GM21447 (cell line): ENCODE data around the gene CEP89.
"Not testable (repeated sequence)": the region's sequence is repeated elsewhere in the genome, so short reads cannot be mapped to it uniquely, and the experiment has no call there.

Experiments
- ATAC-seq: cut with Tn5 transposase; IDR thresholded peaks from one replicate; pipeline ENCODE4 v1.9.1; 2021; ENCODE audit not compliant: unreplicated experiment

CEP89 gene

DNA sequence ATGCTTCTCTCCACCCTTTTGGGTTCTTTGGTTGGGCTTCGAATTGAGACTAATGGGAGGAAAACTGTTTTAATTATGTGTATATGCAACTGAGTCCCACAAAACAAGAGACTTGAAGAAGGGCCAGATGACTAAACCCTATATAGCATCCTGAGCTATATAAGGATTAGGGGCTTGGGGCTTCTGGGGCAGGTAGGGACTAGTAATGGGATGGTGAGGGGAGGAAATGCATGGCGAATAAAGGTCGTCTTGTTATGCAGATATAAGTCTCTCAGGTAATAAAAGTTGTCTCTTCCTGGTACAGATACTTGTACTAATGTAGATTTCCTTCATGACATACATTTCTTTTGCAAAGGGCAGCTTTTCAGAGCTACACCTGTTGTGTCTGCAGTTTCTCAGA lies 99.4 kb downstream of the CEP89 start:
- ATAC-seq = no peak

DNA sequence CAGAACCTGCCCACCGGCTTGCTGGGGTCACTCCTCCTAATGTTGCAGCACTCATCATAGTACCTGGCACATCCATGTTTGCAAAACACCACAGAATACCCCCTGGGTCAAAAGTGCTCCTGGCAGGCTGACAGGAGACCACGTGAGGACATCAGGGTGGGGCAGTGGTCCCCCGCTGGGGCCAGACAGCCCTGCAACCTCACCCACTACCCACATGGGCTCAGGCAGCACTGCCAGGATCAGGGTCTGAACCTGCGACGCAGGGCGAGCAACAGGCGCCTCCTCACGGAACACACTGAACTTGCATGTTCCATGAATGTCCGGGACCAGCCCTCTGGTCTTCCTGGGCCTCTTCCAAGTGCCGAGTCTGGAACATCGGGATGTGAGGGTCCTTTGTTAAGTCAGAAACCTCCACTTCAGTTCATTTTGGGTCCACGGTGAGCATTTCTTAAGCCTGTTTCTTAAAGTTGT lies 100.7 kb downstream of the CEP89 start:
- no peak for ATAC-seq

DNA sequence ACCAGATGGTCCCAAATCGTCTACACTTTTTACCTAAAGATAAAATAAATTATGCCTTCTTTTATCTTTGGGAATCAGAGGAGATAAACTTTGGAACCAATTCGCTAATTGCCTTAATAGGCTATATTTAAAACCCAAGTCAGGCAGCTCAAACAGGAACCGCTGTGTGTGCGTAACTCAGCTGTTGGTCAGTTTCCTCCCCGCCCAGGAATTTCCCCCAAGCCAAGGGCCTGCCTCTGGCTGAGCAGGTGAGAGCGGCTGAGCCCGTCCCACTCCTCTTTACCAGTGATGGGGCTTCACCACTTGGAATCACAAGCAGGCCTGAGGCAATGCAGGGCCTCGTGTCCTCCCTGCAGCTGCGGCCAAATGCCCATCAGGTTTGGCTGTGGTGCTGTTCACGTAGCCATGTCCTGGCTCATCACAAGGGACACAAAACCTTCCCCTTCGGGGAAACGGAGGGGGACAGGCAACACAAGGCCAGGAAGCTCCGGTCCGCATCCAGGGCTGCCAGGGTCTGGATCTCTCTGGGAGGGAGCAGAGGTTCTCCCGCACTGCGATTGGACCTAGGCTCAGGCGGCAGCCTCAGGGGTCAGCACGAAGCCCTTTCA lies 101.7 kb downstream of the CEP89 start:
- ATAC-seq = no peak

DNA sequence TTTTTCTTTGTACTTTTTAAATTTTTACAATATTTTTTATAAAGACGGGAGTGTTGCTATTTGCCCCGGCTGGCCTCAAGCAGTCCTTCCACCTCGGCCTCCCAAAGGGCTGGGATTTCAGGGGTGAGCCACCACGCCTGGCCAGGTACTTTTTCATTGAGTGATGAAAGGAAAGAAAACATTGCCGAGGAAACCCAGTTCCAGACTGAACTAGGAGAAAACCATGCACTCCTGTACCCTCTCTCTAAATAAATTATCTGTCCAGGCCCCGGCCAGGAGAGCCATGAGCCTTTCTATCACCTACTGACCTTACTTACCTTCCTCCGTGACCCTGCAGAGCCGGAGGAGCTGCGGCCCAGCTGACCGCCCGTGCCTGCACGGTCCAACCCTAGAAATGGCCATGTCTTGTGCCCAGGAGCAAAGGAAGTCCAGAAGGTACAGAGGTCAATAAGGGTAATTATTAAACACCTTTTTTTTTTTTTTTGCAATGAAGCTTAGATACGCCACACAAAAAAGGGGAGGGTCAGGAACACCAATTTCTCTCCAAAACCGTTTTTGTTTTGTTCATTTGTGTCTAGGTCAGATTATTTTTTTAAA lies 102.3 kb downstream of the CEP89 start, which contains the start of gene SLC7A9:
TSS of gene SLC7A9 (minus strand) at position 399 of the 597 bp plus-strand sequence. CDS start 1,233 bp downstream, outside the sequence.
- no peak for ATAC-seq

DNA sequence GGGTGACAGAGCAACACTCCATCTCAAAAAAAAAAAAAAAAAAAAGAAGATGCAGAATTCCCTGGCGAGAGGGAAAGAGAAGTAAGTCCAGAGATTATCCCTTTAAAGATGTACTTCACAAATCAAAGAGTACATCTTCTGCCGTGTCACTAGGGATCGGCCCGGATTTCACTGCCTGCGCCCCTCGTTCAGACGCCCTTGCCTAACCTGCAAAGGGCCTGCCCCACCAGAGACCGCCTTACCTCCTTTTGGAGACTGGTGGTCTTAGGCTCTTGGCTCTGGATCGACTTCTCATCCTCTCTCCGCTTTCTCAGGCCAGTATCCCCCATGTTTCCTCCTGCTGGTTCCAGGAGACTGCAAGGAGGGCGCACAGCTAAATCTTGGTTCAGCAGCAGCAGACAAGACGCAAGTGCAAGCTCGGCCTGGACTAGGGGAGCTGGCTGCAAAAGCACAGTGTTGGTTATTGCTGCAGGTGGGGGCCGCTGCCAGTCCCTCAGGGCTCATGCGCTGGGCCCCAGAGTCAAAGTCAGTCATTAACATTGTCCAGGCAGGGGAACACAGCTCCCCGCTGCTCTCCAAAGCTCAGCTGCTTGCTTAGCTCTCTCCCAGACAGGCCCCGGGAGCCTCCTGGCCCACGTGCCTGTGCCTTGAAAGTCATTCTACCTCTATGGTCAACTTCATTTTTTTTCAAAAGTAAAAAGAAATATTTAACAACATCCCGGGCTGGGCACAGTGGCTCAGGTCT lies 103.4 kb downstream of the CEP89 start:
- ATAC-seq = no peak

DNA sequence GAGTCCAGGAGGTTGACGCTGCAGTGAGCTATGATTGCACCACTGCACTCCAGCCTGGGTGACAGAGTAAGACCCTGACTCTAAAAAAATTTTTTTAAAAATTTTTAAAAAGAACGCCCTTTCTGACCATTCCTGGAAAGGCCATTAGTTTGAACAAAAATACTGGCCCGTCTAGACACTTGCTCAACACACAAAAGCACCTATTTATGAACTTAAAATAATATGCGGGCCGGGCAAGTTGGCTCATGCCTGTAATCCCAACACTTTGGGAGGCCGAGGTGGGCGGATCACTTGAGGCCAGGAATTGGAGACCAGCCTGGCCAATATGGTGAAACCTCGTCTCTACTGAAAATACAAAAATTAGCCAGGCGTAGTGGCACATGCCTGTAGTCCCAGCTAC lies 104.3 kb downstream of the CEP89 start:
- not testable (repeated sequence) for ATAC-seq

DNA sequence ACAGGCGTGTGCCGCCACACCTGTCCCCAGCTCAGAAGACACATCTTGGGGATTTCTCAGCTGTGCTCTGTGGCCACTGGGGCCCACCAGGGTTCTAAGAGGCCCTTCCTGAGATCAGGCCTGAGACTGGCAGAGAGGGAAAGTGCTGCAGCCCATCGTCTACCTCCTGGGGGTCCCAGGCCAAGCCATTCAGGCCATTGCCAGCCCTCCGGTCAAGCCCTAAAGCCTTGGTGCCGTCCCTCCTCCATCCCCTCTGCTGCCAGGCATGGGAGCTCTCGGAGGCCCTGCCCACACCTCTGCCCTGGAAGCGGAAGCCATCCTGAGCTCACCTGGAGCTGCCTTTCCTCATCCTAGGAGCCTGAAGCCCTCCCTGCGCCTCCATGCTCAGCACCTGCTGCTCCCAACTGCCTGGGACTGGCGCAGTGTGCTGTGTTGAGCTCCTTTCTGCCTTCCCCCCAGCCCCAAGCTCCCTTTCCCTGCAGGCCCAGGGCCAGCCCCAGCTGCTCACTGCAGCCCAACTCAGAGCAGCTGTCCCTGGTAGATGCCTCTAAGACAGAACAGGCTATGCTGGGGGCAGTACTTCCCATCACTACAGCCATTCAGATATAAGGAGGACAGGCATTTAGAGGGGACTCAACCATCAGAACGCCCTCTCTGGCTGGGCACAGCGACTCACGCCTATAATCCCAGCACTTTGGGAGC lies 105.0 kb downstream of the CEP89 start:
- ATAC-seq = no peak

DNA sequence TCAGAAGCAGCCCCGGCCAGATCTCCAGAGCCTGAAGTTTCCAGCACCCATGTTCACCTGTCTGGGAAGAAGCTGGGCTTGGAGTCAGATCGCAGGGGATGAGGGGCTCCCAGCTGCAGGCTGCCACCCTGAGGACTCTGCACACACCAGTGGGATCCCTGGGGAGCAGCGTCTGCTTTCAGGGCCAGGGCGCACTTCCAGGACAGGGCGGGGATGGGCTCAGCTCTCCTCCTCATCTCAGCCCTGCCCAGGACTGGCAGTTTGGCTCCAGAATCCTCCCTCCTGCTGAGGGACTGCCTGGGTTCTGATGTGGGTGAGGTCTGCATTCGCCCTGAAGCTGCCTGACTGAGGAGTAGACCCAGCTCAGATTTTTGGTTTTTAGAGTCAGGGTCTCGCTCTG lies 105.7 kb downstream of the CEP89 start:
- no peak for ATAC-seq

DNA sequence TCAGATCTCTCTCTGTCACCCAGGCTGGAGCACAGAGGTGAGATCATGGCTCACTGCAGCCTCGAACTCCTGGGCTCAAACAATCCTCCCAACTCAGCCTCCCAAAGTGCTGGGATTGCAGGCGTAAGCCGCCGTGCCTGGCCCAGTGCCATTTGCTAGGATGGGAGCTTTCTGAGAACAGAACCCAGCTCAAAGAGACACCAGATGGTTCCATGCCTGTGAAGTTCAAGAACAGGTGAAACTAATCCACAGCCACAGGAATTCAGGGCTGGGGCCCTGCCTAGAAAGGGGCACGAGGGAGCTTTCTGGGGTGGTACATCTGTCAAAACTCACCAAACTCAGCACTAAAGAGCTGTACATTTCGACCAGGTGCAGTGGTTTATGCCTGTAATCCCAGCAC lies 106.4 kb downstream of the CEP89 start:
- ATAC-seq = no peak

DNA sequence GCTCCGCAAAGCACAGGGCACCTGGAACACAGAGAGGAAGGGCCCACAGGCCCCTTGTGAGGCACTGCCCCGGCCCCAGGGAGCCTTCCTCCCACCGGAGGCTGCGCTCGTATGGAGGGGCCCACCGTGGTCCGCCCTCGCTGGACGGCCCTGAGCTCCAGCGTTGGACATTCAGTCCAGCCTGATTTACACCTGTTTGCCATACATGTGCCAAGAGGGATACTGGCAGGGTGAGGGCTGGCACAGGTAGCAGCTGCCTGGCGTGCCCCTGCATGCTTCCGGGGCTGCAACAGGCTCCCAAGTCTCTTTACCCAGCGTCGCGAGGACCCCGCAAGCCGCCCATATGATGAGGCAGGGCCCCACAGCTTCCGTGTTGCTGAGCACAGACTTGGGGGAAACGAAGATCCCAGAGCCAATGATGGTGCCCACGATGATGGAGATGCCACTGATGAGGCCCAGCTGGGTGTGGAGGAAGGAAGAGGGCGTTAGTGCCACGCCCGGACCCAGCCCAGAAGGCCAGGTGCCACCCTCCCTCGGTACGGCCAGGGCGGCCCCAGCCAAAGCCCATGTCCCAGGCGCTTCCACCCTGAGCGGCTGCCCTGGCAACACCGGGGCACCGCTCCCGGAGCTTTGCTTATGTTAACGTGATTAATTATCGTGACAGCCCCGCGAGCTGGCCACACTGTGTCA lies 107.3 kb downstream of the CEP89 start:
- ATAC-seq = no peak

DNA sequence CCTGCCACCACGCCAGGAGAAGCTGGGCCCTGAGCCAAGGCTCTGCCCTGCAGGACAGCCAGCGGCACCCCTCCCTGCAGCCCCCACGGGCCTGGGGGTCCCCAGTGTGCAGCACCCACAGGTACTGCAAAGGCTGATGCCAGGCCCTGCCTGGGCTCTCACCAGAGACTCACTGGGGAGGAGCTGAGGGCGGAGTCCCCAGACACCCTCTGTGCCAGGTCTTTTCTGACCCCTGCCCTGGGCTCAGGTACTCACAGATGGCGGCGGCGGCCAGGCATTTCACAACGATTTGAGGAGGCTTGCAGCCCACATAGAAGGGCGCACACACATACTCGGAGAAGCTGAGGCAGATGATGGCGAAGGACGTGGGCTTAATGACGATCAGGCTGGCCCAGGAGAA lies 107.9 kb downstream of the CEP89 start:
- ATAC-seq = no peak

DNA sequence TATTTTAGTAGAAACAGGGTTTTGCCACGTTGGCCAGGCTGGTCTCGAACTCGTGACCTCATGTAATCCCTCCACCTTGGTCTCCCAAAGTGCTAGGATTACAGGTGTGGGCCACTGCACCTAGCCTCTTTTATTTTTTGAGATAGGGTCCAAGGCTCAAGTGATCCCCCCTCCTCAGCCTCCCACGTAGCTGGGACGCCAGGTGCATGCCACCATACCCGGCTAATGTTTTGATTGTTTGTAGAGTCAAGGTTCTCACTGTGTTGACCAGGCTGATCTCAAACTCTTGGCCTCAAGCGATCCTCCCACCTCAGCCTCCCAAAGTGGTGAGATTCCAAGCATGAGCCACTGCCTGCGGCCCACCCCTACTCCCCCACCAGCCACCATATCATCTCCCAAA lies 108.5 kb downstream of the CEP89 start:
- no peak for ATAC-seq

DNA sequence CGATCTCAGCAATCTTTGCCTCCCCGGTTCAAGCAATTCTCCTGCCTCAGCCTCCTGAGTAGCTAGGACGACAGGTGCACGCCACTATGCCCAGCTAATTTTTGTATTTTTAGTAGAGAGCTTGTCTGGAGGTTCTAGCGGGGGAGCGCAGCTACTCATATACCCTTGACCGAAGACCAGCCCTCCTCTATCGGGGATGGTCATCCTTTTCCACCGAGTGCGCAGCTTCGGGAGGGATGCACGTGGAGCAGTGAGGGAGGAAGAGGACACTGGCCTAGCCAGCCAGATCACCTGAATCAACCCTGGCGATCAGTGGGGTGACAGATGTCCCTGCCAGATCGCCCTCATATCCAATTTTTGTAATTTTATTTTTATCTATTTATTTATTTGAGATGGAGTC lies 109.0 kb downstream of the CEP89 start:
- no peak for ATAC-seq

DNA sequence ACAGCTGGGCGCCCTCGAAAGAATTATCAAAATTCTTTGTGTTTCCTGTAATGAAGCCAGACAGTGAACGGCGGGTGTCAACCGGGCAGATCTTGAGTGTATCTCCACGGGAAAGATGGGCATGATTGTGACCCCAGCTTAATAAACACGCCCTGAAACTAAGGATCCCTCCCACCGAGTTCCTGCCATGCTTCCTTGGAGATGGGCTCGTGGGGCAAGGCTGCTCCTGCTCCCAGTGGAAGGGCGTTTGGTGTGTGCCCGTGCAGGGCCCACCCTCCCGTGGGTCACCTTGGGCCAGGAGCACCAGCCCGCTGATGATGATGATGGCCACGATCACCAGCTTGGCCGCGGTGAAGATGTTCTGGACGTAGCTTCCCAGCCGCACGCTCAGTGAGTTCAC lies 109.6 kb downstream of the CEP89 start:
- ATAC-seq = no peak

DNA sequence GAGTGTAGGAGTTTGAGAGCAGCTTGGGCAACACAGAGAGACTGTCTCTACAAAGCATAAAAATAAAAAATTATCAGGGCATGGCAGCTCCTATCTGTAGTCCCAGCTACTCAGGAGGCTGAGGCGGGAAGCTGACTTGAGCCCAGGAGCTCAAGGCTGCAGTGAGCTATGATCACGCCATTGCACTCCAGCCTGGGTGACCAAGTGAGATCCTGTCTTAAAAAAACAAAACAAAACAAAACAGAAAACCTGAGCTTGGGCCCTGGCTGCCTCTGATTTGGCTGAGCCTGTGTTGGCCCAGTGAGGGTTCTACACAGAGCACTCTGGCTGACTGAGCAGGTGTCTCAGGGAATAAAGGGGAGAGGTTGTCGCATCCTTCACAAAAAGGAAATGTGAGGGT lies 110.2 kb downstream of the CEP89 start:
- ATAC-seq = no peak

DNA sequence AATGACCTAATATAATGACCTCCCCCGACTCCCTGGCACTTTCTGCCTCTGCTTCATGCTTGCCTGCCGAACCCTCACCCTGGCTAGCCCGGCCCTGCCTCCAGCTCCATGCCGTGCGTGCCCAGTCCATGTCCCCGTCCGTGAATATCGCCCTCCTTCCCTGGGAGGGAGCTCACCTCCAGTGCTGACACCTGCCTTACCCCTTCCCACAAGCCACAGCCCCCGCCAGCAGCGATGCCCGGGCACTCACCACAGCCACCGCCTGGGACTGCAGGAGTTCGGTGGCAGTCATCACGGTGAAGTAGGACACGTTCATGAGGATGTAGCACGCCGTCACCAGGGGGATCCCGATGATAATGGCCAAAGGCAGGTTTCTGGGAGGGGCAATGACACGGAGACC lies 112.2 kb downstream of the CEP89 start:
- ATAC-seq = no peak

DNA sequence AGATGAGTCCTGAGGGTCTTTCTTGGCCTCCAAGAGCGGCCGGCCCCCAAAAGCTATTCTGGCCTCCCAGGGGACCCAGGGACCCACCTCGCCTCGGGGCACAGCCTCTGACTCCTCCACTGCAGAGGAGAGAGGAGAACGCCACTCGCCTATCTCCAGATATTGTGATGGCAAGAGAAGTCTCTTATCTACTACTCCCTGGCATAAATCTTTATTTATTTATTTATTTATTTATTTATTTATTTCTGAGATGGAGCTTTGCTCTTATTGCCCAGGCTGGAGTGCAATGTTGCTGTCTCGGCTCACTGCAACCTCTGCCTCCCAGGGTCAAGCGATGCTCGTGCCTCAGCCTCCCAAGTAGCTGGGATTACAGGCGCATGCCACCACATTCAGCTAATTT lies 113.2 kb downstream of the CEP89 start:
- no peak for ATAC-seq

DNA sequence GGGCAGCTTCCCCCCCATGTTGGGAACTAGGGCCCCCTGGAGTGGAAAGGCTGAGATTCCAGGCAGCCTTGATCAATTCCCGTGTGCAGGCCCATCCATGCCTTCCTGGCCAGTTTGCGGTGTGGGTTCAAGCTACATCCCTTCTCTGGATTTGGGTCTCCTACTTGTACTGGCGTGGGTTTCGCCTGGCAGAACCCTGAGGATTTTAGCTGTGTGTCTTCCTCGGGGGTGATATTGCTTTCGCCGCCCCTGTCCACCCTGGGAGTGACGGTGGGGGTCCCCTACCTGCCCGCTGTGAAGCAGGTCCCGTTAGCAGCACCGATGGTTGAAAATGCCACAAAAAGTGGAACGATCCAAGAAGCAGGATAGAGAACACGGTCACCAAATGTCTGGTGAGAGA lies 113.6 kb downstream of the CEP89 start:
- no peak for ATAC-seq

DNA sequence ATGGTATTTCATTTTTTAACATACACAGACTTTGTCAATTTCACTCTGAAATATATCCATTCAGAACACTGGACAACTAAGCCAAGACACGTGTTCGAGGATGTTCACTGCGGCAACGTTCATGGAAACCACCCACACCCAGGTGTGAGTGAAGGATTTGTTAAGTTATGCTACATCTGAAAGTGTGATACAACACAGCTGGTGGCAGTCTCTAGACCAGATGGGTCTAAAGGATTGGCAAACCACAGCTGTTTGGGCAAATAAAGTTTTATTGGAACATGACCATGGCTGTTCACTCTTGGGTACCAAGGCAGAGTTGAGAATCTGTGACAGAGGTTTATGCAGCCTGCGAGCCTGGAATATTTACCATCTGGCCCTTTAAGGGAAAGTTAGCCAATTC lies 114.2 kb downstream of the CEP89 start:
- no peak for ATAC-seq

DNA sequence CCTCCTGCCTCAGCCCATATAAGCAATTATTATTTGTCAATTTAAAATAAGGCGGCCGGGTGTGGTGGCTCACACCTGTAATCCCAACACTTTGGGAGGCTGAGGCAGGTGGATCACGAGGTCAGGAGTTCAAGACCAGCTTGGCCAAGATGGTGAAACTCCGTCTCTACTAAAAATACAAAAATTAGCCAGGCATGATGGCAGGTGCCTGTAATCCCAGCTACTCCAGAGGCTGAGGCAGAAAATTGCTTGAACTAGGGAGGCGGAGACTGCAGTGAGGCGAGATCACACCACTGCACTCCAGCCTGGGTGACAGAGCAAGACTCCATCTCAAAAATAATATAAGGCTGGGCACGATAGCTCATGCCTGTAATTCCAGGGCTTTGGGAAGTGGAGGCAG lies 114.9 kb downstream of the CEP89 start:
- not testable (repeated sequence) for ATAC-seq

DNA sequence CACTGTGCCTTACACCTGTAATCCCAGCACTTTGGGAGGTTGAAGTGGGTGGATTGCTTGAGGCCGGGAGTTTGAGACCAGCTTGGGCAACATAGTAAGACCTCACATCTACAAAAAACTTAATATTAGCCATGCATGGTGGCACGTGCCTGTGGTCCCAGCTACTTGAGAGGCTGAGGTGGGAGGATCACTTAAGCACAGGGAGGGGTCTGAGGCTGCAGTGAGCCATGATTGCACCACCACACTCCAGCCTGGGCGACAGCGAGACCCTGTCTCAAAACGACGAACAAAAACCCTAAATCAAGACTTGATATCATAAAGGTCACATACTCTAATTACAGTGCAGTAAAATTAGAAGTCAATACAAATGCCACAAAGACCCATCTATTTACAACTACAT lies 119.5 kb downstream of the CEP89 start:
- no peak for ATAC-seq
